HPDE6-E6E7 (cell line): ENCODE results near the gene ACTN1.

ENCODE experiments used
- DNase-seq: peaks from one replicate; pipeline ENCODE4 v3.0.0; 2011; ENCODE audit warnings: missing footprints; ENCODE audit errors: extremely low spot score

ACTN1 gene

DNA sequence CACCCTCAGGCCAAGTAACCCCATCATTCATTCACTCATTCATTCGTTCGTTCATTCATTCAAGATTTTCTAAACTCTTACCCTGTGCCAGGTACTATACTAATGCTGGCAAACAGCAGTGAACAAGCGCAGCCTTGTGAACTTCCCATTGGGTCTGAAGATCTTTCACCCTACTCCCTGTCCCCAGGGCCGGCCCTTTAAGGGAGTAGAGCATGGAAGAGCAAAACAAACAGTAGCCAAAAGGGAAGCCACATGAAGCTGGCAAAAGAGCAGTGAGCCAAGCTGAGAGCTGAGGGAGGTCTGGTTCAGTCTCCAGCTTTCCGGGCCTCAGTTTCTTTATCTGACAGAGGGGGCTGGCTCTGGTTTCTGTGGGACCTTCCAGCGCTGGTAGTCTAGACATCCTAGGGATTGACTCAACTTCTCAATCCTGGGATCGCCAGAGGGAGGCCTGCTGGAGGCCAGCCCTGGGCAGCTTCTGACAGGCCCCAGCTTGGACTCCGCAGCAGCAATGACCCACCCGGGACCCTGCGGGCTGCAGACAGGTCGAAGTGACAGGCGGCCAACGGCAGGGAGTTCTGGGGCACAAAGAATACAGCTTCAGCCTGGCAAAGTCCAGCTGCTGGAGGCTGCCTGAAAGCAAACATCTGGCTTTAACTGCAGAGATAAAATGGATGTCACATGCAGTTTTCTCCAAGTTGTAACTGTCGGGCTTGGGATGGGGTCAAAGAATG lies 27.1 kb downstream of the ACTN1 start:
- DNase-seq, result no peak

DNA sequence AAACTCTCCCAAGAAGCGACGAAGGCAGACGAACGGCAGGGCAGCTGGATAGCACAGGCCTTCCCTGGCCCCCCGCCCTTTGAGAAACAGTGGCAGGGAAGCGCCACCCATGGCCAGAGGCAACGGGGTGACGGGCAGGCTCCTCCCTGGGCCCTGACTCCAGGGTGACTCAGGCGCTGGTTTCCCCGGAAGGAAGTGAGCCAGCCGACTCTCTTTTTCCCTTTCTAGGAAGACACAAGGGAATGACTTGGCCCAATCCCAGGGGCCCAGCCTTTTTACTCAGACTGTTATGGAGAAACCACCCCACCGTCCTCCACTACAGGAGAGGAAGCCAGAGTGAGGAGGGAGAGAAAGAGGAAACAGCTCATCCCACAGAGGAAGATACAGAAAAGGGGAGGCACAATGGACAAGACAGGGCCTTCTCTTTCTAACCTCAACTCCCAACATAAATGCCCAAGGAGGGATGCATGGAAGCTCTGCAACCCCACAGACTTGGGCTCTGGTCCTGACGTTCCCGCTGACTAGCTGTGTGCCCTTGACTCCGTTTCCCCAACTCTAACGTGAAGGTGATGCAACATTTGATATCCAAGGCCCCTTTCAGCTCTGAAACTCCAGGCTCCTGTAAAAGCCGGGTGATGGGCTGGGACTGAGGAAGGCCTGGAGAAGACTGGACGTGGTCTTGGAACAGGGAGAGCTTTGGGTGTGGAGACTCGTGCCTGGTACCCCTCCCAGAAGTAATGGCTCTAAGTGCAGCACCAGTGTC lies 27.9 kb downstream of the ACTN1 start:
- DNase-seq, result peak; percentile 91

- DNase-seq, result no peak
Observed at GRCh38 chr14:68950111-68950510, 29.0 kb downstream of the ACTN1 start.

GRCh38 chr14:68949601-68949965 lies 29.5 kb downstream of the ACTN1 start:
- DNase-seq, result no peak

DNA sequence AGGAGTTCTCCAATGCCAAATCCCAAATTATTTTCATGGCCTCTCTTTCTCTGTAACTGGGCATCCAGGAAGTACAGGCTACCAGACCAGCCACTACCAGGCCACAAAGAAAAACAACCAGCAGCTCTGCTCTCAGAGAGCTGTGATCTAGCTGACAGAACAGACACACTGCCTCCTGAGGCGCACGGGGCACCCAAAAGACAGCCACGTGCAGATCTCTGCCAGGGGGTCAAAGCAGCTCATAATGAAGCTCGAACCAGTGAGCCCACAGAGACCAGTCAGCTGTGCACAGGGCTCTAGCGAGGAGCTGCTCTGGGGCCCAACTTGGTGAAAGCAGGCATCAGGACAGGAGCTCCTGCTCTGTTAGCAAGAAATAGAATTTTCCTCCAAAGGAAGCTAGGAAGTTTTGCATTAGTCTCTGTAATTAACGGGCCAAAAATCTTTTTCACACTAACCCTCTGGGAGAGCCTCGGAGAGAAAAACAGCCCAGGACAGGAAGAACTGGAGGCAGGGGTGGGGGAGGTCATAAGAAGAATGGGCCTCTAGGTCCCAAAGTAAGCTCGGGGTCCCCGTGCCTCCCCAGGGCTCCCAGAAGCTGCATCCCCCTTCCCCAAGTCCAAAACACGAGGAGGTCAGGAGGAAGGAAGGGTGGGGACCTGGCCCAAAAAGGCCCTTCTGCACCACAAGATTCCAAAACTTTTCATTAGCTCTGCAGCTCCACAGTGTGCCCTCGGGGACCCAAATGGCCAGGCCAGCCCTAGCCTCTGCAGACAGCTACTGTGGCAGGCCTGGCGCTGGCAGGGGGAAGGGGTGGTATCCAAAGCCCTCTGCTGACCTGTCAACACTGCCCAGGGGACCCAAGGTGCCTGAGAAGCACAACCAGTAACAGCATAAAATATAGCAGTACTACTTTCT lies 30.2 kb downstream of the ACTN1 start:
- DNase-seq, result no peak

DNA sequence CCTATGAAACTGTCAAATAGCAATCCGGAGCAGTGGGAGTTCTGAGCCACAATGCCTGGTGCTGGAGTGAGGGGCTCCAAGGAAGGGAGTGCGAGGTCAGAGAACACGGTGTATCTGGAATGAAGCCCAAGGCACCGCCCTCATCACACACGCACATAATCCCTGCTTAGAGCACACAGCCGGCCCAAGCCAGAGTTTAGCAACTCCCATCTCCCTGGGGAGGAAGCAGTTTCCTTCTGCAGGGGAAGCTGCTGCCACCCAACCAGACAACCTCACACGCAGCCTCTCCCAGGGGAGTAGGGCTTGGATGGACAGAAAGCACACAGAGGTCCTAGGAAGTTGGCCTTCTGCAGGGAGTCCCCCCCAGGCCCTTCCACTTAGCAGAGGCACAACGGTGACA lies 31.3 kb downstream of the ACTN1 start:
- DNase-seq, result no peak

GRCh38 chr14:68946489-68946822 lies 32.6 kb downstream of the ACTN1 start:
- no peak for DNase-seq

GRCh38 chr14:68945585-68946488 lies 33.3 kb downstream of the ACTN1 start:
- no peak for DNase-seq

DNA sequence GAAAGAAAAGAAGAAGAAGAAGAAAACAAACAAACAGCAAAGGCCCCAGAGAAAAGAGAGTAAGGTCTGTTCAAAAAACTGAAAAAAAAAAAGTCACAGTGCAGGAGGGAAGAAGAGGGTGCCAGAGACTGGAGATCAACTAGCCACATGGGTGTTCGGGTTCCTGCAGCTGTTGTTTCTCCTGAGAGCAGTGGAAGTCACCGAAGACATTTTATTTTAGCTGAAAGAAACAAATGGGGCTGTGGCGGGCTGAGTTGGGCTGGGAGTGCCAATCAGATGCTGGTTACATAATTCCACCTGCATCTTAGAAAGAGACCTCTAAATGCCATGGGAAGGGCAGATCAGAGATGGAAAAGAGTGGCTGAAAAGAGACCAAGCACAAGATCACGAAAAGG lies 33.9 kb downstream of the ACTN1 start:
- DNase-seq, result no peak

DNA sequence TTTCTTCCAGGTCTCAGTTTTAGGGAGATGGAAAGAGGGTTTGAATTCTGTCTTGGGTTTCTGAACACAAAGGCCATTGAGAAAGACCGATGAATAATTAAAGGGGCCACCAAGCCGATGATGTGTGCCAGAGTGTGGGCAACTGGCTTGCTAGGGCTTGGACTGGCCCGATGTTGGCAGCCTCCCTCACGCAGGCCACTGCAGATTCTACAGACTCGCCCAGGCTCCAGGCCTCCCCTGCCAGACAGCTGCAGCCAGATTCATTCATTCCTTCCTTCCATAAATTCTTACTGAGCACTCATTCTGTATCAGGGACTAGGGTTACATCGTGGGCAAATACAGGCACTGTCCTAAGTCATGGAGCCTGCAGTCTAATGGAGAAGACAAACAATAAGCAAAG lies 34.9 kb downstream of the ACTN1 start:
- DNase-seq, result no peak

DNA sequence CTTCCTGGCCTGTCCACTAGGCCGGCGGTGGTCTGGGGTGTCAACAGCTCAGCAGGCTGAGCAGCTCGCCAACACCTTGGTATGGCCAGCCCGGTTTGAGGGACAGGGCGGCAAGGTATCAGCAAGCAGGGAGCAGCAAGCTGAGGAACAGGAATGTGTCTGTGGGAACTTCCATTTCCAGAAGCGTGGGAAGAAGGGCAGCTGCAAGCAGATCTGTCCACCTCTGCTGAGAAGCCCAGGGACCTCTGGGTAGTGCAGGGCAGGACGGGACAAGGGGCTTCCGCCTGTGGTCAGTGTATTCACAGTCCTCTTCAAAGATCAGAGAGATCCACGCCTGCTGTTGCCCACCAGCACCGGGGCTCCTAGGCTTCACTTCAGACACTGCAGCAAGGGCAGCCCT lies 36.0 kb downstream of the ACTN1 start:
- no peak for DNase-seq

- DNase-seq, result no peak
Observed at GRCh38 chr14:68942296-68943035, 36.6 kb downstream of the ACTN1 start.

DNA sequence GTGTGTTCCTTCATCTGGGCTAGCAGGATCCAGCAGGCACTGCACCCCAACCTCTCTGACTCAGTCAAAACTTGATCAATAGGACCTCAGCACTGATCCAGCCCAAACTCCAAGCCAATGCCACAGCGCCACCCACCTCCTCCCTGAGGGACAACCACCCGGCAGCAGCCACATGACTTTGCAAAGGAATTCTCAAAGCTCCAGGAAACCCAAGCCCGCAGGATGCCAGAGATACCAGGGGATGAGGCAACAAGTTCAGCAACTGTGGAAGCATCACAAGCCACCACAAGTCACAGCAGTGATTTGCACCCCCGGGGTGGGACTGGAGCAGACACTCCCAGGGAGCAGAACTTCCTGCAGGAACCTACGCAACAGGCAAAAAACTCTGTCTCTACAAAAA lies 37.3 kb downstream of the ACTN1 start:
- DNase-seq, result peak; percentile 90

- no peak for DNase-seq
Observed at GRCh38 chr14:68940614-68941185, 38.4 kb downstream of the ACTN1 start.

DNA sequence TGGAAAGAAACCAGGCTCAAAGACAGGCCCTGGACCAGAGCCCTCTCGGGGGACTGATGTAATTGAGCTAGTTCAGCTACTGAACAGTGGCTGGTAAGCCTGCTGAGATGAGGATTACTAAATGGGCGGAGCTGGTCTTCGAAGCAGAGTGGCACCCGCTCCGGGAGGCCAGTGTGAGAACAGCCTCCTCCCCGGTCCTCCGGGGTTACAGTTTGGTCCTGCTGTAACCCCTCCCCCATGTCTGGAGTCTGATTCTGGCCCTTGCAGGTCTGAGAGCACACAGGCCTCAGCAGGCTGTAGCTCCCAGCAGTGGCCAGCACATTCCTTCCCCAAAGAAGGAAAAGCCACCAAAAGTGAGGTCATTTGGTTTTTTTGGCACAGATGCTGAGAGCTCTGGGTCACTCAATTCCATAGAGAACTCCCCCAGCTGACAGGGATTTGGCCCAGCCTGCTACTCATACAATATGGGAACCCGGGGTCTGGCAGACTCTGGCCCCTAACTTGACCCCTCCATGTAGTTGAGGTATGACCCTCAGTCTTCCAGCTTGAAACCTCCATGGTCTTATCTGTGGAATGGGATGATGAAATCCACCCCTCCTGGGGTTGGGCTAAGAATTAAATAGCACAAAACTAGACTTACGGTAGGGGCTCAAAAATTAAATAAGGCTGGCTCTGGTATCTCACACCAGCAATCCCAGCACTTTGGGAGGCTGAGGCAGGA lies 39.0 kb downstream of the ACTN1 start:
- DNase-seq, result peak; percentile 72

GRCh38 chr14:68939181-68939892 lies 39.8 kb downstream of the ACTN1 start:
- DNase-seq, result no peak

DNA sequence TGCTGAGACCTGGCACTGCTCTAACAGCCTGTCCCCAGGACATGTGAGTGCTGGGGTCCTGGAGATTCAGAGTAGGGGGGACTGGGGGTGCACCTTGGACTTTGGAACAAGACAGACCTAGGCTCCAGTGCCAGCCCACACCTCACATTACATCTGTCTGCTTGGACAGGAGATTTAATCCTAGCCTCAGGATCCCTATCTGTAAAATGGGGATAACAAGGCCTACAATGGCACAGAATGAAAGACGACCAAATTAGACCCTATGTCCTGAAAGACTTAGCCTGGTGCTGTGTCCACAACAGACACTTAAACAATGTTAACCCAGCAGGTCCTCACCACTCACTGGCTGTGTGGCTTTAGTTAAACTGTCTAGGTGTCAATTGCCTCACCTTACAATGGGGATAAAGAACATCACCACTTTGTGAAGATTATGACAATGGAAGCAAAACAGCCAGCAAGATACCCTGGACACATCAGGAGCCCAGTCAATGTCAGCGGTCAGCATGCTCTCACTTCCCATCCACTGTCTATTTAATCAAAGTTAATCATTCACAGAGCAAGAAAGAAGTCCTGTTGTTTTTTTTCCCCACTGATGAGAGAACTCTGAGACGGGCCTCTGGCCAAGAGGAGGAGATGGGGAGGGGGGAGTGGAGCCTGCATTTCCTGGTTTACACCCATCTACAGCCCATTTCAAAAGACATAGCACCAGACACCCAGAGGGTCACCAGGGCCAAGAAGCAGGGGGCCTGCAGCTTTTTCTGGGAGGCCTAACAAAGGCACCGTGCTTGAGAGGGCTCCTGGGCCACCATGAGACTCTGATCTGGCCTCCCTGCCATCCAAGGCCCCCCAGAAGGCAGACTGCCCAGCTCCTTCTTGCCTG lies 40.6 kb downstream of the ACTN1 start:
- no peak for DNase-seq
